BJ (cell line): Measurements from ENCODE around the gene POU2AF1. TPM values are rescaled to one million over a fixed set of nuclear protein-coding genes. Genes with fewer than 3 reads are reported as not detected.

Experiments
- CTCF ChIA-PET: fragments of 350-600 bp; formaldehyde crosslinking; extraction: SDS; loops from one replicate; lab custom pipeline; 2021; ENCODE audit warnings: antibody characterized with exemption, inconsistent platforms; lab: Yijun Ruan, JAX
- POLR2A ChIA-PET: fragments of 300-600 bp; sonication (Branson Sonifier 250); formaldehyde crosslinking; extraction: SDS; loops from one replicate; lab custom pipeline; 2021; ENCODE audit warnings: antibody characterized with exemption; lab: Charles Lee
- DNase-seq: peaks from one replicate; pipeline ENCODE4 v3.0.0-alpha.2; 2011; ENCODE audit warnings: low read depth
- H3K27me3 ChIP-seq: 2 replicates; pipeline ENCODE4 v1.6.0; 2011; ENCODE audit warnings: low read length; ENCODE audit not compliant: control insufficient read depth, insufficient read depth
- H3K36me3 ChIP-seq: 2 replicates; pipeline ENCODE4 v1.5.1; 2011; ENCODE audit warnings: low read length; ENCODE audit not compliant: control insufficient read depth, insufficient read depth
- H3K4me3 ChIP-seq: 2 replicates; pipeline ENCODE4 v1.5.1; 2011; ENCODE audit warnings: low read depth, mild to moderate bottlenecking, control low read depth, low read length
- CTCF ChIP-seq: IDR thresholded peaks from 2 replicates; pipeline ENCODE4 v1.5.1; 2011; ENCODE audit warnings: low read depth, mild to moderate bottlenecking, control low read depth, inconsistent platforms, low read length, moderate library complexity; ENCODE audit not compliant: insufficient read depth
- polyA plus RNA-seq: library from polyadenylated mRNA; depleted of rRNA; stranded (reverse); fragments of >200 nt; gene quantifications from 2 replicates; pipeline ENCODE4 v1.2.3, GENCODE V29; 2011; rRNA removed
- small RNA-seq: library from RNA; depleted of rRNA; stranded (forward); fragments of <200 nt; gene quantifications from one replicate; pipeline ENCODE3, GENCODE V24; 2012; ENCODE audit warnings: low replicate concordance, low read depth; ENCODE audit not compliant: insufficient read length

The POU2AF1 gene
- polyA plus RNA-seq, 1 experiment = not detected

- Histone ChIP-seq H3K27me3 (peaks cover 27% of the 10 kb centered on the region), H3K4me3 (no peak overlapping the region), H3K36me3 (no peaks in the 10 kb centered on the region)
- no peak for DNase-seq
- ChIA-PET CTCF (no interaction called here), POLR2A (no interaction called here)
- no peak for TF ChIP-seq CTCF
Measured at GRCh38 chr11:111305876-111306275, 73.2 kb downstream of the POU2AF1 start.

- CTCF ChIA-PET = no interaction called here
- DNase-seq = no peak
- no peak for TF ChIP-seq CTCF
- Histone ChIP-seq H3K36me3 (no peaks in the 10 kb centered on the region), H3K4me3 (no peak overlapping the region), H3K27me3 (peaks cover 32% of the 10 kb centered on the region)
- POLR2A ChIA-PET = no interaction called here
Measured at GRCh38 chr11:111305162-111305802, 73.8 kb downstream of the POU2AF1 start.

GRCh38 chr11:111303461-111303860, 75.6 kb downstream of the POU2AF1 start:
- Histone ChIP-seq H3K27me3 (peaks cover 40% of the 10 kb centered on the region), H3K4me3 (no peak overlapping the region), H3K36me3 (no peaks in the 10 kb centered on the region)
- ChIA-PET POLR2A (no interaction called here), CTCF (interaction anchor here (1.0 to 1.8 kb wide), 3 partner anchors 123 to 982 kb away, joined by 3 to 5 read pairs (median 4); no protein-coding TSS in a partner anchor)
- DNase-seq = no peak
- no peak for TF ChIP-seq CTCF

- no peak overlapping the region for H3K4me3 ChIP-seq
- ChIA-PET CTCF (interaction anchor here (1.1 to 1.7 kb wide), 2 partner anchors 8 to 144 kb away, joined by 3 to 6 read pairs; no protein-coding TSS in a partner anchor), POLR2A (no interaction called here)
- H3K27me3 ChIP-seq = peaks cover 32% of the 10 kb centered on the region
- no peak for DNase-seq
- TF ChIP-seq CTCF = no peak
- no peaks in the 10 kb centered on the region for H3K36me3 ChIP-seq
Measured at GRCh38 chr11:111302298-111302697, 76.8 kb downstream of the POU2AF1 start.

Small RNAs within 50 kb of the gene (small RNA-seq; reads per million reads assigned to genes)
- gene MIR4491 (not detected), gene RNU2-60P (not detected)

Other genes starting within 250 kb of the POU2AF1 start
- gene POU2AF2, start 133.6 kb downstream of the POU2AF1 start, polyA plus RNA-seq = not detected in 2 replicates
- not detected in 2 replicates for gene POU2AF3, start 80.7 kb downstream of the POU2AF1 start, polyA plus RNA-seq
- 0.11 TPM in 1 of 2 replicates, not detected in the other for gene BTG4, start 133.1 kb upstream of the POU2AF1 start, polyA plus RNA-seq
- gene HOATZ, start 135.5 kb upstream of the POU2AF1 start, polyA plus RNA-seq = not detected in 2 replicates
- 253 and 302 TPM in 2 replicates for gene LAYN, start 161.4 kb upstream of the POU2AF1 start, polyA plus RNA-seq
- gene SIK2, start 223.2 kb upstream of the POU2AF1 start, polyA plus RNA-seq = 17.6 and 24.2 TPM in 2 replicates